MM.1S (cell line): Measurements from ENCODE around the gene RXRA.

Experiments
- EZH2 ChIP-seq: fragments of 300-600 bp; sonication (generic); optimal IDR thresholded peaks from 2 replicates; pipeline ENCODE3; 2017; ENCODE audit warnings: low read depth, mild to moderate bottlenecking, antibody characterized with exemption, low read length, mixed read lengths
- TF ChIP-seq, protein P1 (sequence below): fragments of 300-600 bp; sonication (generic); IDR thresholded peaks from 2 replicates; pipeline ENCODE4 v1.5.1; 2016; ENCODE audit warnings: antibody characterized with exemption, low read length, mixed read lengths

DNA sequence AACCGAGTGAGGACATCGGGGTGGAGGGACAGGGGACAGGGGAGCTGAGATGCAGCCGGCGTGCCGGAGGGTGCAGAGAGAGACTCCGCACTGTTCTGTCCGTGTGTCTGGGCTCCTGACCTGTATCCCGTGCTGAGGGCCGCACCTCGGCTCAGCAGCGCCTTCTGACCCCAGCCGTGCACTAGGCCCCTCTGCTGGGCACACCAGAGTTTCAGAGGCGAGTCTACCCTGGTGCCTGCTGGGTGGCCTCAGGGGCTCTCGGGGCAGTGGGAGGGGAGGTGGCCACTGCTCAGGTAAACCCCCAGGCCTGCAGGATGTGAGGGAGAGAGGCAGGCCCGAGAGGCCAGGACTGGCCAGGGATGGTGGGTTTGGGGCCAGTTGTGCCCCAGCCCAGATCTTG is 100.2 kb downstream of the RXRA start:
- TF ChIP-seq, protein P1, sequence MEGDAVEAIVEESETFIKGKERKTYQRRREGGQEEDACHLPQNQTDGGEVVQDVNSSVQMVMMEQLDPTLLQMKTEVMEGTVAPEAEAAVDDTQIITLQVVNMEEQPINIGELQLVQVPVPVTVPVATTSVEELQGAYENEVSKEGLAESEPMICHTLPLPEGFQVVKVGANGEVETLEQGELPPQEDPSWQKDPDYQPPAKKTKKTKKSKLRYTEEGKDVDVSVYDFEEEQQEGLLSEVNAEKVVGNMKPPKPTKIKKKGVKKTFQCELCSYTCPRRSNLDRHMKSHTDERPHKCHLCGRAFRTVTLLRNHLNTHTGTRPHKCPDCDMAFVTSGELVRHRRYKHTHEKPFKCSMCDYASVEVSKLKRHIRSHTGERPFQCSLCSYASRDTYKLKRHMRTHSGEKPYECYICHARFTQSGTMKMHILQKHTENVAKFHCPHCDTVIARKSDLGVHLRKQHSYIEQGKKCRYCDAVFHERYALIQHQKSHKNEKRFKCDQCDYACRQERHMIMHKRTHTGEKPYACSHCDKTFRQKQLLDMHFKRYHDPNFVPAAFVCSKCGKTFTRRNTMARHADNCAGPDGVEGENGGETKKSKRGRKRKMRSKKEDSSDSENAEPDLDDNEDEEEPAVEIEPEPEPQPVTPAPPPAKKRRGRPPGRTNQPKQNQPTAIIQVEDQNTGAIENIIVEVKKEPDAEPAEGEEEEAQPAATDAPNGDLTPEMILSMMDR: no peak
- TF ChIP-seq EZH2: no peak
